NCI-H2171 treated with DMSO at 0.1 percent for 48 hours (cell line): Measurements from ENCODE around the gene MAPK4.
"Not testable (repeated sequence)": the region's sequence is repeated elsewhere in the genome, so short reads cannot be mapped to it uniquely, and the experiment has no call there.

Experiments
- DNase-seq: peaks from one replicate; lab custom pipeline; 2025; lab: John Stamatoyannopoulos, UW

MAPK4 gene

DNA sequence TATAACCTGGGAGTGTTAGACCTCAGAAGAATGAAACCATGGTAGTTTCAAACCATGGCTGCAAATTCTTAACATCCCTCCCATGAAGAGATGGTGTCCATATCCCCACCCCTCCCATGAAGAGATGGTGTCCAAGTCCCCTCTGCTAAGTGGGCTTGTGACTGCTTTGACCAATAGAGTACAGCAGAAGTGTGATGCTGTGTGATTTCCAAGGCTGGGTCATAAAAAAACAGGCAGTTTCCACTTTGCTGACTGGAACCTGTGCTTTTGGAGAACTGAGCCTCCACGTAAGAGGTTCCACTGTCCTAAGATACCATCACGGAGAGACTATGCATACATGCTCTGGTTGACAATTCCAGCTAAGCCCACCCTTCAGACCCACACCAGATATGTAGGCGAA, 194.4 kb downstream of the MAPK4 start:
- DNase-seq, result no peak

- DNase-seq, result no peak
Measured at GRCh38 chr18:50757358-50757757, 197.5 kb downstream of the MAPK4 start.

DNA sequence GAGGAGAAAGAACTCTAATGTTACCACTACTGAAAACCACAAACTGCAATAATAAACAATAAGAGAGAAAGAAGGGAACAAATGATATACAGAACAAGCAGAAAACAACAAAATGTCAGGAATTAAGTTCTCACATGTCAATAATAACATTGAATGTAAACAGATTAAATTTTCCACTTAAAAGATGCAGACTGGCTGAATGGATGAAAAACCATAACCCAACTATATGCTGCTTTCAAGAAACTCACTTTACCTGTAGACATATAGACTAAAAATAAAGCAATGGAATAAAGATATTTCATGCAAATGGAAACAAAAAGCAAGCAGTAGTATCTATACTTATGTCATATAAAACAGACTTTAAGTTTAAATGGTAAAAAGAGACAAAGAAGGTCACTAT, 209.6 kb downstream of the MAPK4 start:
- no peak for DNase-seq

GRCh38 chr18:50775207-50775606, 215.3 kb downstream of the MAPK4 start:
- no peak for DNase-seq

GRCh38 chr18:50775726-50776125, 215.8 kb downstream of the MAPK4 start:
- DNase-seq, result no peak

DNA sequence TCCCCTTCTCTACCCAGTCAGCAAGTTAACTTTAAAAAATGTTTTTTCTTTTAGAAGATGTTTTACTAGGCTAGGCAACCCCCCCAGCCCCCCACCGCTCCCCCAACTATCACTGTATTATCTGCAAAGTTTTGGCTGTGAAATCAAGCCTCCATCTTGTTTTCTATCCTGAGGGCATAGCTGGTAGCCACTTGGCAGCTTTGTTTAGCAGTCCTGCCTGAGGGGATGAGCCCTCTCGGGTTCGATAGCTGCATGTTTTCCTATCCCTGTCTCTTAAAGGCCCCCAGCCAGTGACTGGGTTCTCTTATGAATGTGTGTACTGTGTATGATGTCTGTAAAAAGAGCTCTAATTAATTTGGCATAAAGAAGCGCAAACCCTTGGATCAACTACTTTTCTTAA, 216.5 kb downstream of the MAPK4 start:
- DNase-seq, result no peak

- DNase-seq, result not testable (repeated sequence)
Measured at GRCh38 chr18:50779021-50779420, 219.1 kb downstream of the MAPK4 start.
